Testis (tissue), 3 donors: ENCODE measurements around the gene APBA1. TPM values are rescaled to one million over a fixed set of nuclear protein-coding genes. Genes with fewer than 3 reads are reported as not detected.

Experiments used
- DNase-seq: peaks from one replicate; pipeline ENCODE4 v3.0.0-alpha.2; 2019
- H3K27ac ChIP-seq, 2 donors: fragments of 200-600 bp; sonication (generic); one replicate each; pipeline ENCODE4 v1.5.1; 2019
- H3K27me3 ChIP-seq: fragments of 200-600 bp; sonication (generic); one replicate; pipeline ENCODE4 v1.5.1; 2019
- H3K36me3 ChIP-seq: fragments of 200-600 bp; sonication (generic); one replicate; pipeline ENCODE4 v1.5.1; 2017; ENCODE audit warnings: low read depth; ENCODE audit errors: missing control alignments
- H3K4me1 ChIP-seq: fragments of 200-600 bp; sonication (generic); one replicate; pipeline ENCODE4 v1.5.1; 2019
- H3K4me3 ChIP-seq, 2 donors: fragments of 200-600 bp; sonication (generic); one replicate each; pipeline ENCODE4 v1.5.1; 2017 to 2019
- H3K9me3 ChIP-seq: fragments of 200-600 bp; sonication (generic); one replicate; pipeline ENCODE4 v1.5.1; 2017
- CTCF ChIP-seq, 3 experiments: fragments of 450-650 bp in 2 of 3; fragments of 200-600 bp in 1 of 3; sonication (generic) in 1 of 3; IDR thresholded peaks; one replicate each; pipeline ENCODE4 v1.5.1; 2016 to 2019; ENCODE audit warnings: antibody characterized with exemption in 3 of 3, mild to moderate bottlenecking in 2 of 3, moderate library complexity in 1 of 3
- POLR2A ChIP-seq: fragments of 450-650 bp; IDR thresholded peaks from one replicate; pipeline ENCODE4 v1.6.1; 2017; ENCODE audit warnings: antibody characterized with exemption, mild to moderate bottlenecking, moderate library complexity
- WGBS, 2 donors: methylation state at CpG; one replicate each; pipeline ENCODE4 v1.1.5; 2018; 5-methylcytosine and 5-hydroxymethylcytosine counted together
- intact Hi-C: fragments of 100-400 bp; cut with DNase I; formaldehyde crosslinking; loops from one replicate; pipeline ENCODE4 v1.15.1; 2023; ENCODE audit warnings: low total_unique reads
- polyA plus RNA-seq: library from polyadenylated mRNA; stranded (reverse); fragments of 350-450 nt; fragmentation: Illumina TruSeq; extraction: RNeasy Lipid Tissue Mini Kit (QIAGEN cat#74804); gene quantifications from one replicate; pipeline ENCODE4 v1.2.3, GENCODE V29; 2014; ENCODE audit warnings: low read depth, low replicate concordance; ENCODE audit not compliant: insufficient read depth
- total RNA-seq, 2 donors: library from RNA; depleted of rRNA; stranded (reverse); fragments of >200 nt; gene quantifications; one replicate each; pipeline ENCODE4 v1.2.3, GENCODE V29; 2016

APBA1 gene
- total and polyA plus RNA-seq, 3 donors from 2014 or later: 7.7 to 11.9 (median 9.4) TPM

- no peaks in the 10 kb centered on the region for H3K27me3 ChIP-seq
- 32 to 47% methylated on average over 11 of the region's 11 CpGs for whole genome bisulfite sequencing, 2 donors
- intact Hi-C loops: no loop called here
- no peak overlapping the region for H3K27ac ChIP-seq
- H3K4me3 ChIP-seq: peak overlapping the region in 1 of 2 donors; percentile 85
- peak; percentile 14 for DNase-seq
- H3K36me3 ChIP-seq: no peaks in the 10 kb centered on the region
- no peaks in the 10 kb centered on the region for H3K9me3 ChIP-seq
- H3K4me1 ChIP-seq: peaks cover 8% of the 10 kb centered on the region
- TF ChIP-seq CTCF (IDR thresholded peaks at IDR 0.05) (no peak), POLR2A (no peak)
These were observed 2.0 kb upstream of the APBA1 start for GRCh38 chr9:69674112-69674685.

- Histone ChIP-seq H3K9me3 (no peaks in the 10 kb centered on the region), H3K4me1 (peaks cover 8% of the 10 kb centered on the region), H3K4me3 (peak overlapping the region; percentile 75 to 85), H3K27me3 (no peaks in the 10 kb centered on the region), H3K36me3 (no peaks in the 10 kb centered on the region), H3K27ac (peak overlapping the region; percentile 67 to 86)
- TF ChIP-seq POLR2A (no peak), CTCF (IDR thresholded peaks at IDR 0.05) (no peak)
- DNase-seq: no peak
- intact Hi-C loops: no loop called here
- 11 to 25% methylated on average over 5 to 6 of the region's 6 CpGs for WGBS, 2 donors
These were observed 1.1 kb upstream of the APBA1 start for GRCh38 chr9:69673311-69673640.

- Histone ChIP-seq H3K4me1 (peaks cover 8% of the 10 kb centered on the region), H3K27me3 (no peaks in the 10 kb centered on the region), H3K9me3 (no peaks in the 10 kb centered on the region), H3K36me3 (no peaks in the 10 kb centered on the region), H3K27ac (peak overlapping the region; percentile 67 to 86), H3K4me3 (peak overlapping the region; percentile 75 to 85)
- intact Hi-C loops: no loop called here
- TF ChIP-seq POLR2A (no peak), CTCF (IDR thresholded peaks at IDR 0.05) (peak; percentile 73 to 83 (median 75))
- 0% methylated on average over 29 to 58 of the region's 60 CpGs for WGBS, 2 donors
- DNase-seq: peak; percentile 80
These were observed 582 bp upstream of the APBA1 start for GRCh38 chr9:69672596-69673310.

- Histone ChIP-seq H3K27me3 (no peaks in the 10 kb centered on the region), H3K4me3 (peak overlapping the region; percentile 75 to 83), H3K9me3 (no peaks in the 10 kb centered on the region), H3K27ac (peak overlapping the region; percentile 84 to 86), H3K4me1 (peaks cover 8% of the 10 kb centered on the region), H3K36me3 (no peaks in the 10 kb centered on the region)
- peak; percentile 40 for DNase-seq
- TF ChIP-seq POLR2A (no peak), CTCF (IDR thresholded peaks at IDR 0.05) (no peak)
- intact Hi-C loops: no loop called here
- 9 to 15% methylated on average over 15 of the region's 15 CpGs for WGBS, 2 donors
These were observed 776 bp downstream of the APBA1 start for GRCh38 chr9:69671311-69671878.
